Endodermal cell (in vitro differentiated cells): ENCODE results near the gene VPS50. TPM values are rescaled to one million over a fixed set of nuclear protein-coding genes. Genes with fewer than 3 reads are reported as not detected.

Experiments
- DNase-seq: peaks from one replicate; pipeline ENCODE4 v3.0.0-alpha.2; 2017
- H3K27ac ChIP-seq: 2 replicates; pipeline ENCODE4 v1.5.1; 2013; ENCODE audit warnings: mild to moderate bottlenecking, low read depth, low read length, moderate library complexity
- H3K27me3 ChIP-seq: 2 replicates; pipeline ENCODE4 v1.6.1; 2013; ENCODE audit warnings: mild to moderate bottlenecking, low read length, moderate library complexity; ENCODE audit not compliant: insufficient read depth, control insufficient read depth, poor library complexity, severe bottlenecking
- H3K36me3 ChIP-seq: 2 replicates; pipeline ENCODE4 v1.7.0; 2013; ENCODE audit warnings: mild to moderate bottlenecking, low read length, moderate library complexity; ENCODE audit not compliant: control insufficient read depth, insufficient read depth
- H3K4me1 ChIP-seq: one replicate; pipeline ENCODE4 v1.7.0; 2013; ENCODE audit warnings: low read length; ENCODE audit not compliant: control insufficient read depth, insufficient read depth
- H3K4me3 ChIP-seq: 2 replicates; pipeline ENCODE4 v1.5.1; 2013; ENCODE audit warnings: mild to moderate bottlenecking, low read length, moderate library complexity
- H3K9ac ChIP-seq: 2 replicates; pipeline ENCODE4 v1.6.1; 2013; ENCODE audit warnings: mild to moderate bottlenecking, low read length, moderate library complexity; ENCODE audit not compliant: poor library complexity, severe bottlenecking; ENCODE audit errors: extremely low read depth
- H3K9me3 ChIP-seq: 2 replicates; pipeline ENCODE4 v1.6.1; 2013; ENCODE audit warnings: mild to moderate bottlenecking, low read length, moderate library complexity; ENCODE audit not compliant: control insufficient read depth
- H3K27ac Mint-ChIP-seq: 2 replicates; pipeline ENCODE4 v1.8.0; 2020; ENCODE audit warnings: mixed read lengths
- H3K27me3 Mint-ChIP-seq: 2 replicates; pipeline ENCODE4 v1.8.0; 2021; ENCODE audit warnings: mild to moderate bottlenecking, mixed read lengths; ENCODE audit not compliant: insufficient read depth
- H3K36me3 Mint-ChIP-seq: 2 replicates; pipeline ENCODE4 v1.8.0; 2020; ENCODE audit warnings: low read depth, mixed read lengths
- H3K4me1 Mint-ChIP-seq: 2 replicates; pipeline ENCODE4 v1.8.0; 2020; ENCODE audit warnings: mixed read lengths
- H3K4me3 Mint-ChIP-seq: 2 replicates; pipeline ENCODE4 v1.8.0; 2020; ENCODE audit warnings: mild to moderate bottlenecking, moderate library complexity, mixed read lengths
- H3K9me3 Mint-ChIP-seq: 2 replicates; pipeline ENCODE4 v1.8.0; 2020; ENCODE audit warnings: mild to moderate bottlenecking, mixed read lengths
- CTCF ChIP-seq: fragments of 200-600 bp; sonication (generic); conservative IDR thresholded peaks from 2 replicates; pipeline ENCODE4 v1.5.0; 2021; ENCODE audit warnings: antibody characterized with exemption, mild to moderate bottlenecking
- WGBS, 2 experiments: methylation state at CpG; one replicate each; pipeline versions ENCODE4 v1.1.5 to v1.1.7; 2013; ENCODE audit warnings: missing lambda C conversion rate in 2 of 2, mixed read lengths in 1 of 2; ENCODE audit not compliant: insufficient coverage in 1 of 2, insufficient read length in 1 of 2; 5-methylcytosine and 5-hydroxymethylcytosine counted together
- total RNA-seq, 2 donors: library from RNA; stranded (reverse); fragmentation: NEBNext Ultra II Directional in 1 of 2; extraction: Animal tissue kit (Norgen Biotek cat#: 25700) in 1 of 2; gene quantifications; 2 replicates in 1 of 2; 3 replicates in 1 of 2; pipeline ENCODE4 v1.2.1, GENCODE V29; 2021

The VPS50 gene
- total RNA-seq, 2 donors from 2014 or later = 13.3 to 14.9 TPM

- whole genome bisulfite sequencing, 2 experiments = 94 to 100% methylated on average over 1 to 2 of the region's 2 CpGs
- no peak overlapping the region for H3K4me3 Mint-ChIP-seq
- no peaks in the 10 kb centered on the region for H3K4me1 Mint-ChIP-seq
- no peak overlapping the region for H3K4me3 ChIP-seq
- H3K27ac Mint-ChIP-seq = no peak overlapping the region
- H3K36me3 Mint-ChIP-seq = peaks cover 16% of the 10 kb centered on the region
- H3K9me3 ChIP-seq = no peaks in the 10 kb centered on the region
- H3K27me3 Mint-ChIP-seq = no peaks in the 10 kb centered on the region
- DNase-seq = no peak
- H3K27me3 ChIP-seq = no peaks in the 10 kb centered on the region
- no peak for TF ChIP-seq CTCF
- H3K36me3 ChIP-seq = no peaks in the 10 kb centered on the region
- peaks cover 1% of the 10 kb centered on the region for H3K9me3 Mint-ChIP-seq
- no peak overlapping the region for H3K9ac ChIP-seq
- no peak overlapping the region for H3K27ac ChIP-seq
- H3K4me1 ChIP-seq = no peaks in the 10 kb centered on the region
These were observed 118.2 kb downstream of the VPS50 start for GRCh38 chr7:93350338-93350737.

- no peaks in the 10 kb centered on the region for H3K9me3 ChIP-seq
- H3K4me1 ChIP-seq = no peaks in the 10 kb centered on the region
- DNase-seq = no peak
- no peaks in the 10 kb centered on the region for H3K36me3 ChIP-seq
- 95 to 100% methylated on average over 1 to 2 of the region's 2 CpGs for WGBS, 2 experiments
- no peak overlapping the region for H3K4me3 Mint-ChIP-seq
- no peak overlapping the region for H3K4me3 ChIP-seq
- no peak overlapping the region for H3K27ac ChIP-seq
- no peaks in the 10 kb centered on the region for H3K27me3 Mint-ChIP-seq
- H3K9ac ChIP-seq = no peak overlapping the region
- H3K9me3 Mint-ChIP-seq = no peaks in the 10 kb centered on the region
- no peak for TF ChIP-seq CTCF
- H3K36me3 Mint-ChIP-seq = peaks cover 15% of the 10 kb centered on the region
- no peak overlapping the region for H3K27ac Mint-ChIP-seq
- no peaks in the 10 kb centered on the region for H3K4me1 Mint-ChIP-seq
- H3K27me3 ChIP-seq = no peaks in the 10 kb centered on the region
These were observed 120.7 kb downstream of the VPS50 start for GRCh38 chr7:93352881-93353280.

GRCh38 chr7:93354815-93355214, 122.6 kb downstream of the VPS50 start:
- Histone ChIP-seq H3K27me3 (no peaks in the 10 kb centered on the region), H3K27ac (no peak overlapping the region), H3K4me3 (no peak overlapping the region), H3K9me3 (no peaks in the 10 kb centered on the region), H3K9ac (no peak overlapping the region), H3K36me3 (no peaks in the 10 kb centered on the region), H3K4me1 (no peaks in the 10 kb centered on the region)
- no peaks in the 10 kb centered on the region for H3K9me3 Mint-ChIP-seq
- no peak overlapping the region for H3K27ac Mint-ChIP-seq
- no peak overlapping the region for H3K4me3 Mint-ChIP-seq
- H3K36me3 Mint-ChIP-seq = peaks cover 6% of the 10 kb centered on the region
- WGBS, 2 experiments = 88 to 100% methylated on average over 1 to 3 of the region's 4 CpGs
- no peak for TF ChIP-seq CTCF
- DNase-seq = no peak
- no peaks in the 10 kb centered on the region for H3K27me3 Mint-ChIP-seq
- no peaks in the 10 kb centered on the region for H3K4me1 Mint-ChIP-seq
